ENCODE measurements around the gene IFNA4.

- TF ChIP-seq CTCF (IDR thresholded peaks at IDR 0.05; ENCODE audit: poor library complexity, severe bottlenecking), result no peak
- no peak for TF ChIP-seq REST (IDR thresholded peaks at IDR 0.05; ENCODE audit: borderline replicate concordance)
Measured at GRCh38 chr9:21137020-21137419, 50.4 kb downstream of the IFNA4 start.
